Immature natural killer cell (primary cell): ENCODE data around the gene WWOX. TPM values are rescaled to one million over a fixed set of nuclear protein-coding genes. Genes with fewer than 3 reads are reported as not detected.
A peak's percentile ranks its signal among the peaks of the same experiment; 100 is the strongest.

Source experiments
- DNase-seq, 3 donors: peaks; one replicate each; pipeline ENCODE4 v3.0.0; 2022; ENCODE audit warnings: mixed read lengths in 1 of 3
- H3K27ac Mint-ChIP-seq, 6 donors: one replicate each; pipeline ENCODE4 v1.8.0; 2020; ENCODE audit warnings: mixed read lengths in 6 of 6, mild to moderate bottlenecking in 5 of 6, inconsistent platforms in 4 of 6, moderate library complexity in 3 of 6
- H3K27me3 Mint-ChIP-seq, 3 donors: one replicate each; pipeline ENCODE4 v1.8.0; 2020 to 2021; ENCODE audit warnings: low read depth in 3 of 3, mild to moderate bottlenecking in 3 of 3, mixed read lengths in 3 of 3, moderate library complexity in 3 of 3, inconsistent platforms in 1 of 3
- H3K36me3 Mint-ChIP-seq, 3 donors: one replicate each; pipeline ENCODE4 v1.8.0; 2020; ENCODE audit warnings: mixed read lengths in 3 of 3, inconsistent platforms in 2 of 3, mild to moderate bottlenecking in 2 of 3
- H3K4me1 Mint-ChIP-seq, 2 donors: one replicate each; pipeline ENCODE4 v1.8.0; 2020; ENCODE audit warnings: inconsistent platforms in 2 of 2, mild to moderate bottlenecking in 2 of 2, mixed read lengths in 2 of 2, moderate library complexity in 1 of 2
- H3K4me3 Mint-ChIP-seq, 5 donors: one replicate each; pipeline ENCODE4 v1.8.0; 2020; ENCODE audit warnings: mild to moderate bottlenecking in 5 of 5, mixed read lengths in 5 of 5, inconsistent platforms in 3 of 5, moderate library complexity in 3 of 5
- H3K9me3 Mint-ChIP-seq, 6 donors: one replicate each; pipeline ENCODE4 v1.8.0; 2020; ENCODE audit warnings: mild to moderate bottlenecking in 6 of 6, mixed read lengths in 6 of 6, inconsistent platforms in 4 of 6, moderate library complexity in 3 of 6
- polyA plus RNA-seq, 3 donors: library from polyadenylated mRNA; unstranded; fragments of 300-500 nt; fragmentation: Illumina TruSeq; gene quantifications; one replicate each; pipeline ENCODE4 v1.2.3, GENCODE V29; 2021

WWOX gene
- polyA plus RNA-seq, 3 donors from 2014 or later, result 9.0 to 13.9 (median 12.3) TPM

GRCh38 chr16:78813661-78814311 is 714.3 kb downstream of the WWOX start:
- peaks cover 2 to 6% (median 5%) of the 10 kb centered on the region in 3 donors for H3K27me3 Mint-ChIP-seq
- peaks cover 0 to 4% (median 0%) of the 10 kb centered on the region in 3 donors for H3K36me3 Mint-ChIP-seq
- no peak for DNase-seq
- H3K9me3 Mint-ChIP-seq, result no peaks in the 10 kb centered on the region
- no peak overlapping the region for H3K27ac Mint-ChIP-seq
- no peak overlapping the region for H3K4me3 Mint-ChIP-seq
- no peaks in the 10 kb centered on the region for H3K4me1 Mint-ChIP-seq

- Mint-ChIP-seq H3K4me1 (no peaks in the 10 kb centered on the region), H3K27ac (no peak overlapping the region), H3K36me3 (peaks cover 0 to 4% (median 0%) of the 10 kb centered on the region in 3 donors), H3K9me3 (no peaks in the 10 kb centered on the region), H3K27me3 (peaks cover 2 to 6% (median 5%) of the 10 kb centered on the region in 3 donors), H3K4me3 (no peak overlapping the region)
- no peak for DNase-seq
Observed at GRCh38 chr16:78815713-78816112, 716.3 kb downstream of the WWOX start.

- Mint-ChIP-seq H3K27me3 (peaks cover 0 to 3% (median 2%) of the 10 kb centered on the region in 3 donors), H3K27ac (no peak overlapping the region), H3K4me1 (no peaks in the 10 kb centered on the region), H3K36me3 (peaks cover 0 to 4% (median 0%) of the 10 kb centered on the region in 3 donors), H3K4me3 (no peak overlapping the region), H3K9me3 (no peaks in the 10 kb centered on the region)
- no peak for DNase-seq
Observed at GRCh38 chr16:78816499-78817195, 717.2 kb downstream of the WWOX start.

- DNase-seq, result no peak
- peaks cover 0 to 3% (median 2%) of the 10 kb centered on the region in 3 donors for H3K27me3 Mint-ChIP-seq
- H3K36me3 Mint-ChIP-seq, result peaks cover 0 to 4% (median 0%) of the 10 kb centered on the region in 3 donors
- H3K9me3 Mint-ChIP-seq, result no peaks in the 10 kb centered on the region
- H3K27ac Mint-ChIP-seq, result no peak overlapping the region
- H3K4me3 Mint-ChIP-seq, result no peak overlapping the region
- no peaks in the 10 kb centered on the region for H3K4me1 Mint-ChIP-seq
Observed at GRCh38 chr16:78817200-78817739, 717.8 kb downstream of the WWOX start.

- no peaks in the 10 kb centered on the region for H3K9me3 Mint-ChIP-seq
Observed at GRCh38 chr16:78821335-78821734, 721.9 kb downstream of the WWOX start.

GRCh38 chr16:78822509-78822908 is 723.1 kb downstream of the WWOX start:
- Mint-ChIP-seq H3K27ac (no peak overlapping the region), H3K36me3 (no peaks in the 10 kb centered on the region), H3K9me3 (no peaks in the 10 kb centered on the region), H3K27me3 (no peaks in the 10 kb centered on the region), H3K4me1 (no peaks in the 10 kb centered on the region), H3K4me3 (no peak overlapping the region)
- DNase-seq, result no peak

More at GRCh38 chr16:78821335-78821734, 721.9 kb downstream of the WWOX start:
- Mint-ChIP-seq H3K27me3 (no peaks in the 10 kb centered on the region), H3K4me3 (no peak overlapping the region), H3K36me3 (no peaks in the 10 kb centered on the region), H3K27ac (no peak overlapping the region), H3K4me1 (no peaks in the 10 kb centered on the region)
- no peak for DNase-seq

- DNase-seq, result no peak
- Mint-ChIP-seq H3K9me3 (no peaks in the 10 kb centered on the region), H3K27me3 (no peaks in the 10 kb centered on the region), H3K4me3 (no peak overlapping the region), H3K27ac (no peak overlapping the region), H3K36me3 (no peaks in the 10 kb centered on the region), H3K4me1 (no peaks in the 10 kb centered on the region)
Observed at GRCh38 chr16:78823027-78823426, 723.6 kb downstream of the WWOX start.

- no peaks in the 10 kb centered on the region for H3K36me3 Mint-ChIP-seq
- H3K4me3 Mint-ChIP-seq, result no peak overlapping the region
- no peaks in the 10 kb centered on the region for H3K4me1 Mint-ChIP-seq
- no peak for DNase-seq
- no peak overlapping the region for H3K27ac Mint-ChIP-seq
- H3K9me3 Mint-ChIP-seq, result no peaks in the 10 kb centered on the region
- no peaks in the 10 kb centered on the region for H3K27me3 Mint-ChIP-seq
Observed at GRCh38 chr16:78829280-78829679, 729.8 kb downstream of the WWOX start.

GRCh38 chr16:78830599-78830998 is 731.1 kb downstream of the WWOX start:
- H3K4me1 Mint-ChIP-seq, result no peaks in the 10 kb centered on the region
- H3K36me3 Mint-ChIP-seq, result no peaks in the 10 kb centered on the region
- H3K4me3 Mint-ChIP-seq, result no peak overlapping the region
- no peak overlapping the region for H3K27ac Mint-ChIP-seq
- H3K27me3 Mint-ChIP-seq, result no peaks in the 10 kb centered on the region
- H3K9me3 Mint-ChIP-seq, result no peaks in the 10 kb centered on the region
- DNase-seq, result no peak

- H3K36me3 Mint-ChIP-seq, result no peaks in the 10 kb centered on the region
- DNase-seq, result no peak
- no peak overlapping the region for H3K4me3 Mint-ChIP-seq
- no peaks in the 10 kb centered on the region for H3K9me3 Mint-ChIP-seq
- H3K27ac Mint-ChIP-seq, result no peak overlapping the region
- no peaks in the 10 kb centered on the region for H3K27me3 Mint-ChIP-seq
- no peaks in the 10 kb centered on the region for H3K4me1 Mint-ChIP-seq
Observed at GRCh38 chr16:78832100-78832499, 732.6 kb downstream of the WWOX start.

- no peaks in the 10 kb centered on the region for H3K4me1 Mint-ChIP-seq
- H3K4me3 Mint-ChIP-seq, result no peak overlapping the region
- DNase-seq, result no peak
- H3K27me3 Mint-ChIP-seq, result no peaks in the 10 kb centered on the region
- H3K36me3 Mint-ChIP-seq, result no peaks in the 10 kb centered on the region
- no peak overlapping the region for H3K27ac Mint-ChIP-seq
- H3K9me3 Mint-ChIP-seq, result no peaks in the 10 kb centered on the region
Observed at GRCh38 chr16:78836802-78837491, 737.5 kb downstream of the WWOX start.

- Mint-ChIP-seq H3K4me3 (no peak overlapping the region), H3K27me3 (peaks cover 0 to 1% (median 0%) of the 10 kb centered on the region in 3 donors), H3K4me1 (no peaks in the 10 kb centered on the region), H3K27ac (no peak overlapping the region), H3K9me3 (no peaks in the 10 kb centered on the region), H3K36me3 (no peaks in the 10 kb centered on the region)
- no peak for DNase-seq
Observed at GRCh38 chr16:78837706-78838105, 738.3 kb downstream of the WWOX start.

- Mint-ChIP-seq H3K9me3 (no peaks in the 10 kb centered on the region), H3K27me3 (peaks cover 0 to 2% (median 0%) of the 10 kb centered on the region in 3 donors), H3K36me3 (no peaks in the 10 kb centered on the region), H3K27ac (no peak overlapping the region), H3K4me1 (no peaks in the 10 kb centered on the region), H3K4me3 (no peak overlapping the region)
- no peak for DNase-seq
Observed at GRCh38 chr16:78838276-78838675, 738.8 kb downstream of the WWOX start.

- Mint-ChIP-seq H3K4me3 (no peak overlapping the region), H3K4me1 (no peaks in the 10 kb centered on the region), H3K9me3 (no peaks in the 10 kb centered on the region), H3K27ac (peak overlapping the region in 1 of 6 donors; percentile 44), H3K36me3 (no peaks in the 10 kb centered on the region), H3K27me3 (peaks cover 0 to 7% (median 6%) of the 10 kb centered on the region in 3 donors)
- DNase-seq, result no peak
Observed at GRCh38 chr16:78842950-78843349, 743.5 kb downstream of the WWOX start.
